GM18505 (cell line): ENCODE results near the gene ZMYND10.
A peak's percentile ranks its signal among the peaks of the same experiment; 100 is the strongest.

Experiments used
- ATAC-seq: cut with Tn5 transposase; IDR thresholded peaks from one replicate; pipeline ENCODE4 v1.9.1; 2021; ENCODE audit not compliant: unreplicated experiment
- POLR2A ChIP-seq: IDR thresholded peaks from 4 replicates; pipeline ENCODE4 v1.6.1; 2011; ENCODE audit warnings: borderline replicate concordance; ENCODE audit not compliant: insufficient read depth, insufficient read length; ENCODE audit errors: extremely low read depth

The ZMYND10 gene

DNA sequence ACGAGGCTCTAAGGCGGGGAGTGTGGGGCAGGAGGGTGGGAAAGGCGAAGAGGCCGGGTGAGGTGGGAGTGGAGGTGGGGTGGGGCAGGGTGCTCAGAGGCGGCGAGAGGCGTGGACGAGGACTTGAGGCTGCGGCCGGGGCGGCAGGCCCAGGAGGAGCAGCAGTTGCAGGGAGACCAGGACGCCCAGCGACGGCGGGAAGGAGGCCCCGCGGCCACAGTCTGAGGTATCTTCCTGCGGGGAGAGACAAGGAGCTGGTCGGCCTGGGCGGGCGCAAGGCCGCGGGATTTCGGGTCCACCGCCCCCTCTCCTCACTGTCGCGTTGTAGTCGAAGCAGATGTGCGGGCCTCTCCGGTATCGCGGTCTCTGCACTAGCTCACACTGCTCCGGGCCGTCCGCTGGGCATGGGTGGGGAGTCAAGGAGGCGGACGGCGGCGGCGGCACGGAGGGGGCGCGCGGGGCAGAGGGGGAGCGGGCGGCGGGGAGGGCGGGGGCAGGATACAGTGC lies 19.1 kb upstream of the ZMYND10 start:
- no peak for TF ChIP-seq POLR2A
- ATAC-seq: no peak

DNA sequence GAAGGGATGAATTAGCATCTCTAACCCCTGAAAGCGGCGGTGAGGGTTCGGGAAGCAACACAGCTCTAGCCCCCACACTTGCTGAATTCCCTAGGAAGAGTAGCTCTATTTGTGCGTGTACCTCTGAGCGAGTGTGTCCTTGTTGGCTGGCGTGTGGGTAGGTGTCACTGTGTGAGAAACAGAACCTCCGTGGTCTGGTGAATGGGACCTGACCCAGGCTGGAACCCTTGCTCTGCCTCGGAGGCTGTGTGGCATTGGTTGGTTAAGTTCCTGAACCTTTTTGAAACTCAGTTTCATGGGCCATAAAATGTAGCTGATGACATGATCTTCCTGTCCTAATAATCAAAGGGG lies 14.2 kb upstream of the ZMYND10 start:
- peak; percentile 9 for ATAC-seq

DNA sequence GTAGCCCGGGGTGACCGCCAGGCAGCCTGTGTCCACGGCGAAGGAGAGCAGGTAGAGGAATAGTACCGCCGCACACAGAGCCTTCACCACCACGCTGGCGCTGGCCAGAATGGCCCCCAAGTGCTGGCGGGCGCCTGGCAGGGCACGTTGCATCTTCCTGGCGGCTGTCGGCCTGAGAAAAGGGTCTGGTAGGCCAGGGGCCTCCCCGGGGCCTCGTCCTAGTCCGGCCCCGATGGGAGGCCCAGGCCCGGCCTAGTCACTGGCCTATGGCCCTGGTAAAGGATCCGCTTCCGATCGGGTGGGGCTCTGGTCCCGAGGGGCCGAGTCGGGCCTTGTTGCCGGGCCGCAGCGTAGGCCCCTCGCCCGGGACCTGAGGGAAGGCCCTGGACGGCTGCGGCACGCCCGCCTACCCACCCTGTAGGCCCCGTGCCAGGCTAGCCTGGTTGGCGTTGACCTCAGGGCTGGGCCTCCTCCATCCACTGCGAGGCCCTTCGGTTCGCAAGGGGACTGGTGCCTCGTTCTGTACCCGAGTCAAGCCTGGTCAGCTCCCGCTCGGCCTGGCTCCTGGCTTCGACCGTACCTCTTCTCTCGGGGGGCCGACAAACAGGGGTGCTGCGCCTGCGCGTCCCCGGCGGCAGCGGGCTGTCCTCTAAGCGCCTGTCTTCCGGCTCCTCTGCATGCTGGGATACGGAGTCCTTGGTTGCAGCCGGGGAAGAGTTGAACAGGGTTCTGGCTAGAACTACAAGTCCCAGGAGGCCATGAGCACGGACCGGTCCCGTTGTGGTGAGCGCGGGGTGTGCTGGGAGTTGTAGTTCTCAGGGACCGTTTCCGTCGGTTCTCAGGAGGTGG lies 13.6 kb upstream of the ZMYND10 start, which contains the start of gene TMEM115:
TMEM115 (minus strand) TSS at position 611 of the 849 bp plus-strand sequence; CDS start at position 153, 458 bp downstream.
- peak; percentile 97 for ATAC-seq
- TF ChIP-seq POLR2A: peak; percentile 69

More for the DNA sequence above, 14.2 kb upstream of the ZMYND10 start:
- TF ChIP-seq POLR2A: no peak

DNA sequence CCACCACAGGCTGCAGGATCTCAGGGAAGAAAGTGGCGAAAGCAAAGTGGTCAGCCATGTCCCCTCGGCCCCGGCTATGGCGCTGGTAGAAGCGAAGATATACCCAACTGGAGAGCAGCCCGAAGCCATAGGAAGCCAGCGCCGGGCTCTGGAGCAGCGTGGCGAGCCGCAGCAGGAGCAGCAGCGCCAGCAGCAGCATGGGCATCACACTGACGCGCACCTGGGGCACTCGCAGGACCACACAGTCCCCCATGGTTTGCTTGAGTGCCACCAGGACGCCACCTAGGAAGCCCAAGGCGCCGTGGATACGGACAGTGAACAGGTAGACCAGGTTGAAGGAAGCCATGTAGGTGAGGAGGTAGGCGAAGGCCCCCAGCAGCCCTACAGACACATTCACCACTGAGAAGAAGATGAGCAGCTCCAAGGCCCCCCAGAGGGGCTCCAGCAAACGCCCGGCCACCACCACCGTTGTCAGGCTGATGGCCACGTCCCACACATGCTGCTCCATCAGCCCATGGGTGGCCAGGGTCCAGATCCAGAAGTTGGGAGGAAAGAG lies 12.9 kb upstream of the ZMYND10 start:
- no peak for ATAC-seq
- no peak for TF ChIP-seq POLR2A

DNA sequence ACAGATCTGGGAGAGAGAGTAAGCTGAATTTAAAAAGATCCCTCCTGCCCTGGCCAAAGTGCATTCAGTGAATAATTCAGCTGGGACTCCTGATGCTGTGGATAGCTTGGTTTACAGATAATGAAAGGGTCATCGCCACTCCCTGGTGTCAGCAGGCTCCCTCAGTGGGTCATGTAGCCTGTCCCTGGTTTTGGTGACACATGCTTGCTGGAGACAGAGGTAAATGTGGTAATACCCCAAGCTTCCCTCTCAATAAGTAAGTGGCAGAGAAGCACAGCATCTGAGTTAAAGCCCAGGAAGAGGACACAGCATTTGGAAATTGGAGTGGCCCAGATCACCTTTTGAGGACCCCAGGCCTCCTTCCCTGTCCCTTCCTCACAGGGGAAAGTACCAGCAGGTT lies 11.9 kb upstream of the ZMYND10 start:
- TF ChIP-seq POLR2A: no peak
- ATAC-seq: no peak

DNA sequence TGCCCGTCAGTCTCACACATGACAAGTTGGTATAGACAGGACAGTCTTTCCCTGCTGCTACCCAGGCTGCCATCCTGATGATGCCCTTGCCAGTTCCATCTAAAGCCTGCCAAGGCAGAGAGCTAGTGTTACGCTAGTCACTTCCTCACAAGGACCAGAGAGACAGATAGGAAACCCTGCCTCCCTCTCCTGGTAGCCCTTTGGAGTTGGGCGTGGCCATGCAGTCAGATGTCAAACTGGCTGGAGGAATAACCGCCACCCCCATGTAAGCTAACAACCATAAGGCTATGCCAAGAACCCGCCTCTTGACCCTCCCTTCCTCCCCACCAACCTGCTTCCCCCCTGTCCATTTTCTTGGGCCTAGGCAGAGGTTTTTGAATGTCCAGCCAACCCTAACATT lies 11.0 kb upstream of the ZMYND10 start:
- no peak for TF ChIP-seq POLR2A
- no peak for ATAC-seq

DNA sequence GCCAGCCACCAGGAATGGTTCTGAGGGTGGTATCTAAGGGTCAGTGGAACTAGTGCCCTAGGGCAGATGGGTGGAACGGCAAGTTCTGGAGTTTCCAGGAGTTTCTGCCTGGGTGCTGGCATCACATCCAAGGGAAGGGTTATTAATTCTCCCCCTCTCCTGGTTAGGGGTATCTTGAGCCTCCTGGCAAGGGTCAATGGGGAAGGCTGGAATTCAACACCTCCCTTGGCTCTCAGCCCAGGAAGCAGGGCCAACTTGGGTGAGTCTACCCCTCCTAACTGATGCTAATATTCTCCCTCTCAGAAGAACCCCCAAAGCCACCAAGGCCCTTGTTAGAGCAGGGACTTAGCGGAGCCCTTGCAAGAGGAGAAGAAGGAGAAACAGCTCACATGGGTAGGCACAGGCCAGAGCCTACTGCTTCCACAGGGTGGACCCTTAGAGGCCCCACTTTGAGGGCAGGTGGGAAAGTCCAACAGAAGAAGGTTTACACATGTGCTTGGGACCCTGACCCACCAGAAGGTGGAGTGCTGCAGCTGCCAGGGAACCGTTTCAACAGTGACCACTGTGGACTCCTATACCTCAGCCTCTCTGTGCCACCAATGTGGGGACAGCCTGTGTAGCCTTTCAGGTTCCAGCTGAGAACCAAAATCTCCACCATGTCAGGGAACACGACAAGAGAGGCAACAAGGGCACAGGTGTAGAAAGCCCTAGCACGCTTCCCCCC lies 10.5 kb upstream of the ZMYND10 start:
- no peak for TF ChIP-seq POLR2A
- ATAC-seq: no peak

DNA sequence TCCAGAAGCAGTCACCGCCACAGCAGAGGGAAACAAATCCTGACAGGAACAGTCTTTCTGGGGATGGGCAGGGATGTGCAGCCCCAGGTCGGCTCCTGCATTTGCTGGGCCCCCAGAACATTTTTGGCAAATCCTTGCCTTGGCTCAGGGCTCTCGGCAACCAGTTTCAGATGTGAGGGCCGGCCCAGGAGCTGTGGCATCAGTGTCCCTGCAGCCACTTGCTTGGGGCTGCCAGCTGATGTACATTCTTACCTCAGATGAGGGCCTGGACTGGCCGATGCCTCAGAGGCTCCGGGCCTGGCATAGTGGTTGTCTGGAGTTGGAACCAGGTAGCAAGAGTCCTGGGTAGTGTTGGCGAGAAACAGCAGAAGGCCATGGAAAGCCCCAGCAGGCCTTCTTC lies 9.3 kb upstream of the ZMYND10 start:
- no peak for ATAC-seq
- TF ChIP-seq POLR2A: no peak

DNA sequence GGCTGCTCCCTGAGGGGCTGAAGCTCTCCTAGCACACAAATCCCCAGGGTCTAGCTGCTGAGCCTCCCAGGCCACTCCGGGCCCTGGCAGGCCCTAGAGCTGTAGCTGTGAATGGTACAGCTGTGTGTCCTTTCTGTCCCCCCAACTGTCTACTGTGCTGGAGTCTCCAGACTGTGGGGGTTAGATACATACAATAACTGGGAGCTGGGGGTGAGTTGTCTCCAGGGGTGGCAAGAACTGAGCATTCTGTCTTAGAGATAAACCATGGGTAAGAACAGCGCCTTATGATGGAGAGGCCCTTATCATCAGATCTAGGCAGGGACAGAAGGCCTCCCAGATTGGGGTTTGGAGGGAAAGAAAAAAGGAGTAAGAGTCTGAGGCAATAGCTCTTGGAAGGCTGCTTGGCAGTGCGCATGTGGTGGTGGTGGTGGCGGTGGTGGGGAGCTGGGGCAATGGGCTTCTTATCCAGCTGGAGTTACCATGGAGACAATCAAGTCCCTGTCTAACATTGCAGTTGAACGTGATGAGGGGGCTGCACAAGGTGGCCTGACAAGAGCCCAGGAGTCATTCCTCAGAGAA lies 8.7 kb upstream of the ZMYND10 start:
- TF ChIP-seq POLR2A: no peak
- no peak for ATAC-seq

DNA sequence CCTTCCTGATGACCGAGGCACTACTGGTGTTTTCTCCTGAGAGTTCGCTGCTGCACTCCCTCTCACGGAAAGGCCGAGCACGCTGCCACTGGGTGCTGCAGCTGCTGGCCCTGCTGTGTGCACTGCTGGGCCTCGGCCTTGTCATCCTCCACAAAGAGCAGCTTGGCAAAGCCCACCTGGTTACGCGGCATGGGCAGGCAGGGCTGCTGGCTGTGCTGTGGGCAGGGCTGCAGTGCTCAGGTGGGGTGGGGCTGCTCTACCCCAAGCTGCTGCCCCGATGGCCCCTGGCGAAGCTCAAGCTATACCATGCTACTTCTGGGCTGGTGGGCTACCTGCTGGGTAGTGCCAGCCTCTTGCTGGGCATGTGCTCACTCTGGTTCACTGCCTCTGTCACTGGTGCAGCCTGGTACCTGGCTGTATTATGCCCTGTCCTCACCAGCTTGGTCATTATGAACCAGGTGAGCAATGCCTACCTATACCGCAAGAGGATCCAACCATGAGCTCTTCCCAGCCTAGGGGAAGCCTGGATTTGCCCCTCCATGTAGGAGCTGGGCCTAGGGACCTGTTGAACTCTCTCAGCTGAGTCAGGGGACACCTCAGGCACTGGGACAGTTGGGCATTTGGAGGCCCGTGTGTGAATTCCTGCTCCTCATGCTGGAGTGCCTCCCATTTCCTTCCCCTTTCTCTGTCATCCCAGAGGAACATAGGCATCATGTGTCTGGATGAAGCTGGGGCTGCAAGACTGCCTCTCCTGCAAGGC lies 7.9 kb upstream of the ZMYND10 start:
- ATAC-seq: no peak

DNA sequence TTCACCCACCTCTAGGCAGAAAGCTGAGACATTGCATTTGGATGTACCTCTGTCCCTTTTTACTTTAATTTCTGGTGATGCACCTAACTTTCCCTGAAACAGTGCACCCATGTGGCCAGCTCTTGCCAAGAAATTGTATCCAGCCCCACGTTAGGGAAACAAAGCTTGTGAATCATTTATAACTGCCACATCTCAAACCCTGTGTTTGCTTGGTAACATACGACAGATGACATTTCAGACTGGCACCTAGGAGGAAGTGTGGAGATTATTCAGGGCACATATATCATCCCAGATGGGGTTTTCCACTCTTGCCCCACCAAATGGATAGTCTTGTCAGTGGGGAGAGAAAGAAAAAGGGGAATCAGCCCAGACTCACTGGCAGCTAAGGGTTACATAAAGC lies 7.2 kb upstream of the ZMYND10 start:
- ATAC-seq: no peak
- TF ChIP-seq POLR2A: no peak

More for the DNA sequence above, 7.9 kb upstream of the ZMYND10 start:
- TF ChIP-seq POLR2A: no peak

DNA sequence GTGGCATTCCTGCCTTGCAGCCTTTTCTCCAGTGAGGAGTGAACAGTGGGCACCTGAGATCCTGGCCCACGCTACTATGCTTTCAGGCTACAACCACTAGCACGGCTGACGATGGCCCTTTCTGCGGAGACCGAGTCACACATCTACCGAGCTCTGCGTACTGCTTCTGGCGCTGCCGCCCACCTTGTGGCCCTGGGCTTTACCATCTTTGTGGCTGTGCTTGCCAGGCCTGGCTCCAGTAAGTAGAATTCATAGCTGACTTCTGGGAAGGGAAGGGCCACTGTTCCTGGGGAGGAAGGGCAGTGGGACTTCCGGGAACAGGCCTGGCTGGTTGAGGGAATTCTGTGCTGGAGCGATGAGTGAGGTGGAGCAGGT lies 5.8 kb upstream of the ZMYND10 start:
- ATAC-seq: no peak
- TF ChIP-seq POLR2A: no peak
